ENCODE measurements around the gene TCERG1L.

The TCERG1L gene

DNA sequence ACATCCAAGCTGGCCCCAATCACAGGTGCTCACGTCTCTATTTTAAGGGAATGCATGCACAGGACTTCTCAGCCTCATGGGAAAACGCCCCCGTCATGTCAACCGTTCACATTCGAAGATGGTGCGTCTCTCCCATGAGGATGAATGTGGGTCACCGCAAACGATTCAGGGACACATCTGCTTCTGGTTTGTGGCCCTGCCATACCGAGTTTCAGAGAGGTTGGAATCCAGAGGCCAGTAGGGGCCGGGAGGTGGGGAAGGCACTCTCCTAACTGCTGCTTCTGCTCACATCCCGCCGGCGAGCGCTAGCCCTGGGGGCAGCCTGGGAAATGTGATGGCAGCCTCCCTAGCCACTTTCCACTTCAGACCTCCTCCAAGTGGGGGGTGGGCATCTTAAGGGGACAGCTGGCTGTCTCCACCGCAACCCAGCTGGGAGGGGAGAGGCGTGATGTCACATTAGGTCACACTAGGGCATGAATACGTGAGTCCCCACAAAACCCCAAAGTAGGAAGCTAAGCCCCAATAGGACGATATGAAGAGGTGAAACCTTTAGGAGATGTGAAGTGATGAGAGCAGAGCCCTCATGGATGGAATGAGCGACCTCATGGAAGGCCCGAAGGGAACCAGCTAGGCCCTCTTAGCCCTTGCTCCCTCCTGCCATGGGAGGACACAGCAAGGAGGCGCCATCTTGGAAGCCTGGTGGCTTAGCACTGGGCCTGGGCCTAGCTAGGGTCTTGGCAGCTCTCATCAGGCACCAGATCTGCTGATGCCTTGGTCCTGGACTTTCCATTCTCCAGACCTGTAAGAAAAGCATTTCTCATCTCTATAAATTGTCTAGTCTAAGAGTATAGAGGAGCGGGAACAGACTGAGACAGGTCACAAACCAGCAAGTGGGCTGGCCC, 107.8 kb downstream of the TCERG1L start:
- Histone ChIP-seq H3K9ac (ENCODE audit: low read depth, low read length) (no peak overlapping the region), H3K27ac (ENCODE audit: low read depth, low read length) (no peak overlapping the region), H3K27me3 (ENCODE audit: control insufficient read depth, insufficient read depth, low read length) (no peaks in the 10 kb centered on the region), H3K36me3 (ENCODE audit: control insufficient read depth, insufficient read depth, low read length) (no peaks in the 10 kb centered on the region), H3K9me3 (ENCODE audit: control insufficient read depth, insufficient read depth, low read length) (no peaks in the 10 kb centered on the region), H3K4me1 (ENCODE audit: control insufficient read depth, insufficient read depth, low read length) (no peaks in the 10 kb centered on the region; the same call in 1 of the 2 replicates), H3K4me3 (ENCODE audit: low read depth, low read length) (no peak overlapping the region)

DNA sequence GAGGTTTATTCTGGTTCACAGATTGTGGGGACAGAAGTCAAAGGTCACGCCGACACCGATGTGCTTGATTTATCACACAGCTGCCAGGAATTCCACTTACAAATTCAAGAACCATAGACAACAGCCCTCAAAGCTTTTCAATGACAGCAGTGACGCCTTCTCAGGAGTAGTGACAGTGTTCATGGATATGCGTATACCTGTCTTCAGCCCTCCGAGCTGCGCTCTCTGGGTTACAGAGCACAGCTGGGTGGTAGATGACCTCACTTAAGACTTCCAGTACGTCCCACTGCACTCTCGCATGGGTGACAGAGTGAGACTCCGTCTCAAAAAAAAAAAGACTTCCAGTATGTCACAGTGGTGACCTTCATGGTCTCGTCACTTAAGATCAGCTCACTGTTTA, 108.5 kb downstream of the TCERG1L start:
- H3K27ac ChIP-seq (ENCODE audit: low read depth, low read length): no peak overlapping the region

DNA sequence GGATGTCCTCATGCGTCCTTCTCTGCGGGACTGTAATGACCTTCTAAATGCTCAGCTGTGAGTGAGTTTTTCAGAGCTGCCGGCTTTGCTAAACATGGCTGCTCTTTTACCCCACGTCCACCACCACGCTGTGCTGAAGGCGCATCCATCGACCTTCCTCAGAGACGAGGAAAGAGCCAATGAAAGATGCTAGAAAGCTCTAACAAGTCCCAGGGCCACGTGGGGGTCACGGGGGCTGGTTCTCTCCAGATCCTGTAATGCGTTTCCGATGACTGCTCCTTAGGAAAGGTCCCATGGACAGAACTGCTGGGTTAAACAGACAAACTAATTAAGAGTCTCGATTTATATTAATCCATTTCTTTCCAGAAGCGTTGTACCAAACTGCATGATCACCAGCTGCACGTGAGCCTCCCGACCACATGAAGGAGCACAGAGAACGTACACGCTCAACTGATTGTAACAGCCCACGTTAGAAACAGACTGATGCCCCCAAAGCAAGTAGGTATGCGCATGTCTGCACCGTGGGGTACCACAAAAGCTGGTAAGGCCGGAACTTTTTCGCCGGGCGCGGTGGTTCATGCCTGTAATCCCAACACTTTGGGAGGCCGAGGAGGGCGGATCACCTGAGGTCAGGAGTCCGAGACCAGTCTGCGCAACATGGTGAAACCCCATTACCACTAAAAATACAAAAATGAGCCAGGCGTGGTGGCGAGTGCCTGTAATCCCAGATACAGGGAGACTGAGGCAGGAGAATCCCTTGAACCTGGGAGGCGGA, 109.6 kb downstream of the TCERG1L start:
- Histone ChIP-seq H3K9ac (ENCODE audit: low read depth, low read length) (no peak overlapping the region), H3K27me3 (ENCODE audit: control insufficient read depth, insufficient read depth, low read length) (no peaks in the 10 kb centered on the region), H3K9me3 (ENCODE audit: control insufficient read depth, insufficient read depth, low read length) (no peaks in the 10 kb centered on the region), H3K36me3 (ENCODE audit: control insufficient read depth, insufficient read depth, low read length) (no peaks in the 10 kb centered on the region), H3K4me3 (ENCODE audit: low read depth, low read length) (no peak overlapping the region), H3K4me1 (ENCODE audit: control insufficient read depth, insufficient read depth, low read length) (no peaks in the 10 kb centered on the region; the same call in 1 of the 2 replicates), H3K27ac (ENCODE audit: low read depth, low read length) (no peak overlapping the region)

More for the DNA sequence above, 108.5 kb downstream of the TCERG1L start:
- no peaks in the 10 kb centered on the region for H3K27me3 ChIP-seq (ENCODE audit: control insufficient read depth, insufficient read depth, low read length)
- no peak overlapping the region for H3K9ac ChIP-seq (ENCODE audit: low read depth, low read length)
- no peaks in the 10 kb centered on the region for H3K9me3 ChIP-seq (ENCODE audit: control insufficient read depth, insufficient read depth, low read length)
- no peak overlapping the region for H3K4me3 ChIP-seq (ENCODE audit: low read depth, low read length)
- no peaks in the 10 kb centered on the region; the same call in 1 of the 2 replicates for H3K4me1 ChIP-seq (ENCODE audit: control insufficient read depth, insufficient read depth, low read length)
- H3K36me3 ChIP-seq (ENCODE audit: control insufficient read depth, insufficient read depth, low read length): no peaks in the 10 kb centered on the region

DNA sequence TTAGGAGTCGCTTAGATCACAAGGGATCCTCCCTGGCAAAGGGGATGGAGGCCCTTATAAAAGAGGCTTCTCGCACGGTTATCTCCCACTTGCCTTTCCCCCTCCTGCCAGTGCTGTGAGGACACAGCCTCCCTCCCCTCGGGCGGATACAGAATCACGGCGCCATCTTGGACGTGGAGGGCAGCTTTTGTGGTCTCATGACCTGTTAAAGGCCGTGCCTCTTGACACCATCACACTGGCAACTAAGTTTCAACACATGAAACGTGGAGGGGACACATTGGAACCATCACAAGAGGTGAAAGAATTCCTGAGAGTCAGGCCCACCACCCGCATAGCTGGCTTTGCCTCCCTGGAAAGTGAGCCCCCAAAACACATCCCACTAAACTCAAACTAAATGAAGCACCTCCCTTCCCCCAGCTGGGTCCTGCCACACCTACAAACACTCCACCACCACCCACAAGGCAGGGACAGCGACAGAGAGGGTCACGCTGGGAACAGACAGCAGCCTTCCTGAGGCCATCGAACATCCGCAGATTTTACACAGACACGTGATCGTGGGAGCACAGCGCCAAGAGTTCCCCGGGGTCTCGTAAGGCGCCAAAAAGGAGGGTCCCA, 110.6 kb downstream of the TCERG1L start:
- Histone ChIP-seq H3K9me3 (ENCODE audit: control insufficient read depth, insufficient read depth, low read length) (no peaks in the 10 kb centered on the region), H3K9ac (ENCODE audit: low read depth, low read length) (no peak overlapping the region), H3K27ac (ENCODE audit: low read depth, low read length) (no peak overlapping the region), H3K36me3 (ENCODE audit: control insufficient read depth, insufficient read depth, low read length) (no peaks in the 10 kb centered on the region), H3K4me1 (ENCODE audit: control insufficient read depth, insufficient read depth, low read length) (no peaks in the 10 kb centered on the region; the same call in 1 of the 2 replicates), H3K4me3 (ENCODE audit: low read depth, low read length) (no peak overlapping the region), H3K27me3 (ENCODE audit: control insufficient read depth, insufficient read depth, low read length) (no peaks in the 10 kb centered on the region)

DNA sequence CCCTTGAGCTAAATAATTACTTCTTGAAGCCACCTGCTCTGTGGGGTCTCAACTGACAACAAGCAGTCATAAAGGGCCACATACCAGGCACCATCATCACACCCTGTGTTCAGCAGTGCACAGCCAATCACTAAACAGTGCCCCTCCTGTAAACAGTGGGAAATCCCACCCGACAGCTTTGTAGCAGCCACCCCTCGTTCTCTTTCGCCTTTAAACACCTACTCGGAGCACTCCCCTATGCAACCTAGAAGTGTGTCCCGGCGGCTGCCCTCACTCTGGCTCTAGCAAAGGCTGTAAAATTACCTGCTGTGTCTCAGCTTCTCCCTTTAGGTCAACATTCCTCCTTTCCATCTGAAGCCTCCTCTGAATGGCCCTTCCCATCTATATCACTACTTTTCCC, 111.9 kb downstream of the TCERG1L start:
- no peak overlapping the region for H3K9ac ChIP-seq (ENCODE audit: low read depth, low read length)
- H3K4me1 ChIP-seq (ENCODE audit: control insufficient read depth, insufficient read depth, low read length): no peaks in the 10 kb centered on the region; the same call in 1 of the 2 replicates
- H3K9me3 ChIP-seq (ENCODE audit: control insufficient read depth, insufficient read depth, low read length): no peaks in the 10 kb centered on the region
- H3K36me3 ChIP-seq (ENCODE audit: control insufficient read depth, insufficient read depth, low read length): no peaks in the 10 kb centered on the region
- no peak overlapping the region for H3K27ac ChIP-seq (ENCODE audit: low read depth, low read length)
- H3K4me3 ChIP-seq (ENCODE audit: low read depth, low read length): no peak overlapping the region
- H3K27me3 ChIP-seq (ENCODE audit: control insufficient read depth, insufficient read depth, low read length): no peaks in the 10 kb centered on the region

DNA sequence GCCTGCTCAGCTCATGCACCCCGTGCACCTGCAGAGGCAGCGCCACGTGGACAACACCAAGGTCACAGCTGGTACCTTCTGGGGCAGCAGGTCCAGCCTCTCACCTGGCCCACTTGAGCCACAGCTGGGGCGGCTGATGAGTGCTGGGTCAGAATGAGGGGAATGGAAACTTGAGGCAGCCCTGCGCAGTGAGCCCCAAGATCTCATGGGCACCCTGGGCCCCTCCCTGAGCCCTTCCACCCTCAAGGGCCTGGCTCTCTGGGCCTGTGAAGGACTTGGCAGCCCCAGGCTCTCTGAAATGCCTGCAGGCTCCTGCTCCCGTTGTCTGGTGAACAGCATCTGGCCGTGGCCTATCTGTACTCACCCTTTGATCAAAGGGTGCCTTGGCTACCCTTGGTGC, 112.7 kb downstream of the TCERG1L start:
- no peak overlapping the region for H3K27ac ChIP-seq (ENCODE audit: low read depth, low read length)
- H3K9ac ChIP-seq (ENCODE audit: low read depth, low read length): no peak overlapping the region
- no peaks in the 10 kb centered on the region; the same call in 1 of the 2 replicates for H3K4me1 ChIP-seq (ENCODE audit: control insufficient read depth, insufficient read depth, low read length)
- H3K4me3 ChIP-seq (ENCODE audit: low read depth, low read length): no peak overlapping the region
- H3K36me3 ChIP-seq (ENCODE audit: control insufficient read depth, insufficient read depth, low read length): no peaks in the 10 kb centered on the region
- no peaks in the 10 kb centered on the region for H3K9me3 ChIP-seq (ENCODE audit: control insufficient read depth, insufficient read depth, low read length)
- no peaks in the 10 kb centered on the region for H3K27me3 ChIP-seq (ENCODE audit: control insufficient read depth, insufficient read depth, low read length)

DNA sequence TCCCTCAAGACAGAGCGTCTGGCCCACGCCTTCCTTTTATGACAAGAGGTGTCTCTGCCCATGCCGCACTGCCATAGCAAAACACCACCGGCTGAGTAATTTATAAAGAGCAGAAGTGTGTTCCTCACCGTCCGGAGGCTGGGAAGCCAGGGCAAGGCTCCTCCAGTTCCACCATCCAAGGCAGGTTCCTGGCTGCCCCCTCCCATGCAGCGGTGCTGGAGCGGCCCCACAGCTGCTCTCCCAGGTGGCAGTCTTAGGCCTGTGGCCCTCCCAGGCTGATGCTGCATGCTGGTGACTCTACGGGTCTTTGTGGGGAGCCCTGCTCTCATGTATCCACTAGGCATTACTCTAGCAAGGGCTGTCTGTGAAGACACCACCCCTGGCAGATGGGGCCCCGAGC, 113.1 kb downstream of the TCERG1L start:
- Histone ChIP-seq H3K27me3 (ENCODE audit: control insufficient read depth, insufficient read depth, low read length) (no peaks in the 10 kb centered on the region), H3K27ac (ENCODE audit: low read depth, low read length) (no peak overlapping the region), H3K9me3 (ENCODE audit: control insufficient read depth, insufficient read depth, low read length) (no peaks in the 10 kb centered on the region), H3K4me3 (ENCODE audit: low read depth, low read length) (no peak overlapping the region), H3K4me1 (ENCODE audit: control insufficient read depth, insufficient read depth, low read length) (no peaks in the 10 kb centered on the region; the same call in 1 of the 2 replicates), H3K36me3 (ENCODE audit: control insufficient read depth, insufficient read depth, low read length) (no peaks in the 10 kb centered on the region), H3K9ac (ENCODE audit: low read depth, low read length) (no peak overlapping the region)

DNA sequence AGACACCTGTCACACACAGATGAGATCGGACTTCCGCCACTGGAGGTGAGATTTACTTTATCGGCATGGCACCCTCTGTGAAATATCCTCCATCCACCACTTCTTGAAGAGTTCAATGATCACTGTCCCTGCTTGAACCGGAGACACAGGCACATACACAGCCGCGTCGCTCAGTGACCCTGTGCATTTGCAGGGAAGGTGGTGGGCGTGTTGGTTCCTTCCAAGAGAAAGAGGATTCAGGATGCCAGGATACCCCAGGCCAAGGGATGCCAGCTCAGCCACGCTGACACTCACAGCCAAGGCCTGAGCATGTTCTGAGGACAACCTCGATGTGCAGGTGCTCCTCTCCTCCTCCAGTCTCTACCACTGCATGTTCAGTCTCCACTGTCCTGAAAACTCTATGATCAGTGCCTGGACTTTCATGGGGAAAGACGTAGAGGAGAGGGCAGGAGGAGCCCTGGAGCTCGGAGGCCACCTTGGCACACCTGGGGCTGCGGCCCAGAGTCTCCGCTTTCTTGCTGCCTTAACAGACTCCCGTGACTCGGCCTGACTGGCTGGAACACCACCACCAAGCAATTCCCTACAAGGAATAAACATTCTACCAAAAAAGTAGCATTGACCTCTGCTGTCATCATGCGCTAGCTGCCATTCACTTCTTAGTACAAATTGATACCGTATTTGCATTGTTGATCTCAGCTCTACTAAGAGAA, 115.2 kb downstream of the TCERG1L start:
- H3K4me1 ChIP-seq (ENCODE audit: control insufficient read depth, insufficient read depth, low read length): no peaks in the 10 kb centered on the region; the same call in 1 of the 2 replicates
- no peaks in the 10 kb centered on the region for H3K27me3 ChIP-seq (ENCODE audit: control insufficient read depth, insufficient read depth, low read length)
- no peak overlapping the region for H3K27ac ChIP-seq (ENCODE audit: low read depth, low read length)
- H3K9me3 ChIP-seq (ENCODE audit: control insufficient read depth, insufficient read depth, low read length): no peaks in the 10 kb centered on the region
- no peak overlapping the region for H3K4me3 ChIP-seq (ENCODE audit: low read depth, low read length)
- no peak overlapping the region for H3K9ac ChIP-seq (ENCODE audit: low read depth, low read length)
- no peaks in the 10 kb centered on the region for H3K36me3 ChIP-seq (ENCODE audit: control insufficient read depth, insufficient read depth, low read length)

DNA sequence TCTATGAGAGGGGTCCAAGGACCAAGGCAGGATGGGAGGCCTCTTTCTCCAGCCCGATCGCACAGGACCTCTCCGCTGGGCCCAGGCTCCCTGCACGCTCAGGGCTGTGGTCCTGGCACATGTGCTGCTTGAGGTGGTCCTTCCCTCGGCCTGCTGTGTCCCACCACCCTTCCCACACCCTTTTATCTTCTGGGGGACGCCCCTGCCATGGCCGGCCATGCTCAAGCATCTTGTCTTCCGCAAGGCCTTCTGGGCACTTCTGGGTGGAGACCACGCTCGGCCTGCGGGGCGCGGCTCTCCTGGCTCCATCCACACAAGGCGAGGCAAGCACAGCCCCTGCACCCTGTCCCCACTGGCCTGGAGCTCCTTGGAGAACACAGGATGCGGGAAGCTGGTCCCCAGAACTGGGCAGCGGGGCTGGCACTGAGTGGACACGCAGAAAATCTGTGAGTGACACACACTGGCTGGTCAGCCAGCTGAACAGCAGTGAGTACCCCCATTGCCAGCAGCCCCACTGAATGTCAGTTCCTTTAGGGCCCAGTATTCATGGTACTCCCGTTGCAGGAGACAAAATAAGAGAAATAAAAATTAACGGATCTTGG, 115.9 kb downstream of the TCERG1L start:
- no peaks in the 10 kb centered on the region for H3K27me3 ChIP-seq (ENCODE audit: control insufficient read depth, insufficient read depth, low read length)
- no peaks in the 10 kb centered on the region for H3K36me3 ChIP-seq (ENCODE audit: control insufficient read depth, insufficient read depth, low read length)
- H3K27ac ChIP-seq (ENCODE audit: low read depth, low read length): no peak overlapping the region
- no peaks in the 10 kb centered on the region for H3K9me3 ChIP-seq (ENCODE audit: control insufficient read depth, insufficient read depth, low read length)
- no peak overlapping the region for H3K4me3 ChIP-seq (ENCODE audit: low read depth, low read length)
- H3K9ac ChIP-seq (ENCODE audit: low read depth, low read length): no peak overlapping the region
- no peaks in the 10 kb centered on the region; the same call in 1 of the 2 replicates for H3K4me1 ChIP-seq (ENCODE audit: control insufficient read depth, insufficient read depth, low read length)

DNA sequence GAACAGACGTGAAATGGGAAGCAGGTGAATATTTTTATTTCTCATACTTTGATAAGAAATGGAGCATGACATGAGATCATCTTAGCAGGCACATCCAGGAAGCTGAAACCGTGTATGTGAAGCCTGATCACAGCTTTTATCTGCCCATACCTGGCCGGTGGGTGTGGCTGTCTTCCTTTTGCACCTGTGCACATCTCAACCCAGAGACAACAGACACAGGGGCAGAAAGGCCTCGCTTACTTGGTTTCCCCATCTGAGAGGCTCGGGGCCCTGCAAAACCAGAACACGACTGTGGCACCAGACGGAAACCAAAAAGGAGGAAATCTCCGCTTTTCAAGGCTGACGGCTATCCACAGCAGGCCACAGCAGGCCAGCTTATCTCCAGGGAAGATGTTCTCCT, 116.4 kb downstream of the TCERG1L start:
- H3K4me1 ChIP-seq (ENCODE audit: control insufficient read depth, insufficient read depth, low read length): no peaks in the 10 kb centered on the region; the same call in 1 of the 2 replicates

More for the DNA sequence above, 116.4 kb downstream of the TCERG1L start:
- Histone ChIP-seq H3K27me3 (ENCODE audit: control insufficient read depth, insufficient read depth, low read length) (no peaks in the 10 kb centered on the region), H3K9me3 (ENCODE audit: control insufficient read depth, insufficient read depth, low read length) (no peaks in the 10 kb centered on the region), H3K27ac (ENCODE audit: low read depth, low read length) (no peak overlapping the region), H3K36me3 (ENCODE audit: control insufficient read depth, insufficient read depth, low read length) (no peaks in the 10 kb centered on the region), H3K9ac (ENCODE audit: low read depth, low read length) (no peak overlapping the region), H3K4me3 (ENCODE audit: low read depth, low read length) (no peak overlapping the region)
